GM19468 (cell line): ENCODE data around the gene CFAP68.
A peak's percentile ranks its signal among the peaks of the same experiment; 100 is the strongest.
"Not testable (repeated sequence)": the region's sequence is repeated elsewhere in the genome, so short reads cannot be mapped to it uniquely, and the experiment has no call there.

Experiments used
- ATAC-seq: cut with Tn5 transposase; IDR thresholded peaks from one replicate; pipeline ENCODE4 v1.9.1; 2021; ENCODE audit warnings: mild to moderate bottlenecking, moderate library complexity, moderate number of reproducible peaks; ENCODE audit not compliant: unreplicated experiment; ENCODE audit errors: extremely low read depth

Gene CFAP68

DNA sequence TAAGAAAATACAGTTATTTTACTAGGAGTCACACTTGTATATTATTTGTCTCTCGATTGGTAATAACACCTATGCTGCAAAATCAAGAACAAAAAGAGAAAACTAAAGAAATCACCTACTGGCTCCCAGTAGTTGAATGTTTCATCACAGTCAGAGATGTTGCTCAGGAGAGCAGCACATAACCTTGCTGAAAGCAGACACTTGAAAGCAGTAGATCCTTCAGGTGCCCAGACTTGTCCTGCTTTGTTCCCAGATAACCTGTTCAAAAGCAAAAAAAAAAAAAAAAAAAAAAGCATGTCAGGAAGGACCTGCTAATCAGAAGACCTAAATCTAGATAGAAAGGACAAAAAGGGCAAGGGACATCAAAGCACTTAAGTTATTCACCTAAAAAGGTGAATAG lies 9.2 kb upstream of the CFAP68 start:
- ATAC-seq: no peak

- no peak for ATAC-seq
Observed at GRCh38 chr11:111870522-111870885, 8.8 kb upstream of the CFAP68 start.

DNA sequence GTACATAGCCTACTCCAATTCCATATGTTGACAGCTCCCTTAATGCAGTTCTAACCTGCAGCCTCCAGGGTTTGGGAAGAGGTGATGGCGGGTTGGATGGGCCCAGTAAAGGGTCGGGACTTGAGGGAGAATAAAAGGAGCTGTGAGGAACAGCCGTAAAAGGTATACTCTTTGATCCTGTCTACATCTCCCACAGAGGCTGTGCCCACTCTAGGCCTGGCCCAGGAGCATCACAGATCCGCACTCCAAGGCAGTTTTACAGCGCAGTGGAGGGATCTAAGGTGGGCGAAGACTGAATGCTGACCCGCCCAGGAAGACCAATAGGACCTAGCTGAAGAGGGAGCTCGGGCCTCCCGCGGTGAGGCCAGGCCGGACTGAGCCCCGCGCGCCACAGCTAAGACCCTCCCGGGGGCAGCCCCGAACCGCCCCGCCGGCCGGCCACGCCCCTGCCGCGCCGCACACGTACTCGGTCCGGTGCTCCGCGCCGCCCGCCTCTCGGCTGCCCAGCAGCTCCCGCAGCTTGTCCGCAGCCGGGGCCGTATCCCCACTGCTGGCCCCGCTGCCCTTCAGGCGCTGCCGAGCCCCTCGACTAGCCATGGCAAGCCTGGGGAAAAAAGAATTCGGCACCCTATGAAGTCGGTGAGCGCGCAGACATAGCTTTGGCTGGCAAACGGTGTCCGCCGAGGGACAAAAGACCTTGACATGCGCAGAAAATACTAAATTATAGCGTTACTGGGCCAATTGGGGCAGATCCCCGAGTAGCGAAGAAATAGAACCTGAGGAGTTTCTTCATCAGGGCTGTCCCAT lies 8.3 kb upstream of the CFAP68 start, which contains the start of gene ALG9:
Gene ALG9 (minus strand): TSS at position 696 of the 807 bp plus-strand sequence. CDS start 99 bp downstream, at position 597.
- ATAC-seq: peak; percentile 51

DNA sequence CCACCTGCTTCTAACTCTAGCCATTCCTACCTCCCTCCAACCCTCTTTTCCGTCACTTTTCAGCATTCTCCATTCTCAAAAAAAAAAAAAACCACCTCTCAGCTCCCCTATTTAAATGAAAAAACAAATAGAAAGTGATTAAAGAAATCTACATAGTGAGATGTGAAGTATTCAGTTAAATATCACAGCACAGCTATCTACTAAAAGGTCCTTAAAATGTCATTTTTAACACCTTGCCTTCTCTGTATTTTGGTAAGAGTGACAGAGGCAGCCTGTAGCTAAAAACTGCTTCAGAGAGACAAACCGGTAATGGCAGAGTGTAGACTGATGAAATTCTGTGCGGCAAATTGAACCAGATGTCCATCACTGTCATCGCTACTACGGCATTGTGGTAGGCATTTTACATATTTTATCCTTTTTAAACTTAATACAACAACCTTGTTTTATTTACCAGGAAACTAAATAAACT lies 7.6 kb upstream of the CFAP68 start:
- ATAC-seq: no peak

GRCh38 chr11:111878385-111878848 lies 924 bp upstream of the CFAP68 start:
- no peak for ATAC-seq

DNA sequence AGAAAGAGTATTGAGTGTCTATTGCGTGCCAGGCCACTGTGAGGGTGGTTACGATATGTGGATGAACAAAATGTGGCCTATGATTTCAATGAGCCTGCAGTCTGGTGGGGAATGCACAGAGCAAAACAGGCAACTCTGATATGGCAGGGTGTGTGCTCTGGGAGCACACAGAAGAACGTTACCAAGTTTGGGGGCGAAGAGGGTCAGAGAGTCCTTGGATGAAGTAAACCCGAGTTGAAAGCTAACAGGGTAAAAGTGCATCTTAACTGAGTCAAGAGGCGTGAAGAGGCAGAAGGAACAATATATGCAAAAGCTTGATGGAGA lies 258 bp downstream of the CFAP68 start:
- no peak for ATAC-seq

GRCh38 chr11:111882202-111882601 lies 2.9 kb downstream of the CFAP68 start:
- no peak for ATAC-seq

GRCh38 chr11:111885053-111885452 lies 5.7 kb downstream of the CFAP68 start:
- ATAC-seq: not testable (repeated sequence)

DNA sequence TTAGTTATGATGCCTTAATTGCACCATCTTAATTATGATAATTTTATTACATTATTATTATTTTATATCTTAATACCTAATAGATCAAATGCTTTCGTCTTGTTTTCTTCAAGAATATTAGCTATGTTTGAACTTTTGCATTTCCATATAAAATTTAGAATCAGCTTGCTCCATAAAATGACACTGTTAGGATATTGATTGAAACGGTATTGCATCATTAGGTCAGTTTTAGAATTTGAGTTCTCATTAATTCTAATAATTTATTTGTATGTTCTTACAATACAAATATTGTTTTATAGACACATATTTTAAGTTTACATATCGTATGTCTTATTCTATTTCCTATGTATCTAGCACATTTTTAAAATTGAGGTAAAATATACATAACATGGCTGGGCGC lies 6.7 kb downstream of the CFAP68 start:
- ATAC-seq: no peak

GRCh38 chr11:111886844-111887243 lies 7.5 kb downstream of the CFAP68 start:
- ATAC-seq: no peak

- ATAC-seq: no peak
Observed at GRCh38 chr11:111905411-111905810, 26.1 kb downstream of the CFAP68 start.

- no peak for ATAC-seq
Observed at GRCh38 chr11:111906680-111907079, 27.3 kb downstream of the CFAP68 start.

GRCh38 chr11:111908639-111909305 lies 29.4 kb downstream of the CFAP68 start:
- ATAC-seq: no peak

DNA sequence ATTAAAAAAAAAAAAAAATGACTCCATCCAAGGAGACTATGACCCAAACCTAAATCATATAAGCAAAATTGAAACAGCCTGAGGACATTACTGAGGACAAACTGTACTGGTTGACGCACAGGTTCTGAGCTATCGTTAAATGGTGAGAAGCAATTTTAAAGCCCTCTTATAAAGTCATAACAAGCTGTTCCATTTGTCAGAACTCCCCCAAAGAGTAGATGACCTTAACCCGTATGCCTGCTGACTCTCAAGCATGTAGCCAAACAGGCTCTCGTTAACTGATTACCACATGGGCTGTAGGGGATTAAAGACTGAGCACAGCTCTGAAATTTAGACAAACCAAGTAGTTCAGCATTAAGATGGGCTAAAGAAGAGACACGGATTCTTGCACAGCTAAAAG lies 30.0 kb downstream of the CFAP68 start:
- ATAC-seq: no peak

- ATAC-seq: no peak
Observed at GRCh38 chr11:111910676-111911562, 31.6 kb downstream of the CFAP68 start.

GRCh38 chr11:111911563-111912401 lies 32.4 kb downstream of the CFAP68 start, which contains the start of gene CRYAB:
Gene CRYAB, minus strand, starts transcription at chr11:111911770. Its CDS starts 46 bp downstream, at chr11:111911724.
- no peak for ATAC-seq

DNA sequence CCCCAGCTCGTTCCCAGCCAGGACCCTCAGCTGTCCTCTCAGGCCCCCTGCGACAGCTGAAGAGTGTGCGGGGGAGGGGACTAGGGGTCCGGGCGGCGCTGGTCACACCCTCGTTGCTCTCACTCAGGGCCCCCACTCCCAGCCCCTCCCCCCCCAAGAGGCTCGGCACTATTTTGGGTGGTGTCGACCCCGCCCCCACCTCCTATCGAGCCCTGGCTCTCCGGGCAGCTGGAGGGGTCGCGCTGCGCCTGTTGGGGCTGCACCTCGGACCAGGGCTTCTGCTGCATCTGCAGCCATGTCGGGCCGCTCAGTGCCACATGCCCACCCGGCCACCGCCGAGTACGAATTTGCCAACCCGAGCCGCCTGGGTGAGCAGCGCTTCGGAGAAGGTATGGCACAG lies 33.2 kb downstream of the CFAP68 start, which contains the start of gene HSPB2:
Gene HSPB2 (plus strand): TSS at position 200 of the 400 bp plus-strand sequence. CDS start 96 bp downstream, at position 296.
- ATAC-seq: no peak

- no peak for ATAC-seq
Observed at GRCh38 chr11:111913031-111913861, 33.9 kb downstream of the CFAP68 start.

GRCh38 chr11:111913997-111914396 lies 34.7 kb downstream of the CFAP68 start:
- no peak for ATAC-seq
